HepG2 (cell line): Measurements from ENCODE around the gene CCDC34. TPM values are rescaled to one million over a fixed set of nuclear protein-coding genes. Genes with fewer than 3 reads are reported as not detected.

ENCODE experiments used
- ATAC-seq: fragments of 200-7000 bp; cut with Tn5 transposase; 3 replicates; pipeline ENCODE4 v1.9.1; 2020; ENCODE audit warnings: mild to moderate bottlenecking, moderate library complexity
- BruUV-seq: library from RNA; stranded (reverse); fragments of 400-500 nt; replicated peaks from 2 replicates; lab custom pipeline; 2021; lab: Mats Ljungman, UMichigan
- CTCF ChIA-PET: fragments of 300-600 bp; formaldehyde crosslinking; extraction: SDS; loops from one replicate; lab custom pipeline; 2021; ENCODE audit warnings: low total read pairs, inconsistent platforms, low intra/inter-chr PET ratio; lab: Yijun Ruan, JAX
- POLR2A ChIA-PET: fragments of 350-600 bp; sonication (Branson Sonifier 250); formaldehyde crosslinking; loops from one replicate; lab custom pipeline; 2020; ENCODE audit warnings: antibody characterized with exemption, inconsistent platforms; lab: Yijun Ruan, JAX
- DNase-seq: peaks from one replicate; pipeline ENCODE4 v3.0.0-alpha.2; 2015; ENCODE audit warnings: low spot score
- FAIRE-seq: peaks from 3 replicates; lab custom pipeline; 2011; peaks lifted over from hg19 to GRCh38; lab: Jason Lieb, UNC
- H2AFZ ChIP-seq: one replicate; pipeline ENCODE4 v1.6.1; 2011; ENCODE audit warnings: low read length, inconsistent platforms
- H3K27ac ChIP-seq: fragments of 300-600 bp; 3 replicates; pipeline ENCODE4 v1.8.0; 2011; ENCODE audit warnings: mixed run types, mild to moderate bottlenecking, mixed read lengths, low read length, inconsistent platforms; ENCODE audit not compliant: insufficient read depth; ENCODE audit errors: extremely low read length
- H3K27me3 ChIP-seq, 2 experiments: fragments of 200-600 bp in 1 of 2; 2 replicates in 1 of 2; 3 replicates in 1 of 2; pipeline versions ENCODE4 v1.6.0 to v1.8.0; 2011; ENCODE audit warnings: low read length in 2 of 2, mild to moderate bottlenecking in 2 of 2, moderate library complexity in 2 of 2, inconsistent platforms in 1 of 2; ENCODE audit not compliant: insufficient read depth in 2 of 2, control insufficient read depth in 1 of 2
- H3K36me3 ChIP-seq, 2 experiments: fragments of 200-600 bp in 1 of 2; replicated peaks in 1 of 2; 2 replicates in 1 of 2; 3 replicates in 1 of 2; pipeline versions ENCODE4 v1.5.1 to v1.8.0; 2011; ENCODE audit warnings: low read length in 2 of 2, inconsistent platforms in 1 of 2; ENCODE audit not compliant: insufficient read depth in 2 of 2, control insufficient read depth in 1 of 2
- H3K4me1 ChIP-seq: 2 replicates; pipeline ENCODE4 v1.5.1; 2012; ENCODE audit warnings: low read length, inconsistent platforms; ENCODE audit not compliant: insufficient read depth
- H3K4me2 ChIP-seq: 2 replicates; pipeline ENCODE4 v1.6.0; 2011; ENCODE audit warnings: low read depth, low read length, inconsistent platforms
- H3K4me3 ChIP-seq, 3 experiments: fragments of 200-600 bp in 1 of 3; sonication (generic), shearing (Covaris generic) in 1 of 3; replicated peaks in 1 of 3; 2 replicates each; pipeline ENCODE4 v1.5.1; 2011 to 2016; ENCODE audit warnings: low read length in 3 of 3, inconsistent platforms in 2 of 3, low read depth in 2 of 3, mild to moderate bottlenecking in 2 of 3, control low read depth in 1 of 3, mixed read lengths in 1 of 3; ENCODE audit not compliant: insufficient read depth in 1 of 3
- H3K79me2 ChIP-seq: one replicate; pipeline ENCODE4 v1.6.1; 2011; ENCODE audit warnings: low read length, inconsistent platforms; ENCODE audit not compliant: insufficient read depth
- H3K9ac ChIP-seq: 2 replicates; pipeline ENCODE4 v1.6.0; 2011; ENCODE audit warnings: mild to moderate bottlenecking, low read depth, low read length, inconsistent platforms; ENCODE audit not compliant: insufficient read depth
- H3K9me3 ChIP-seq: 2 replicates; pipeline ENCODE4 v1.5.1; 2012; ENCODE audit warnings: mild to moderate bottlenecking, low read length
- H4K20me1 ChIP-seq: 2 replicates; pipeline ENCODE4 v1.6.0; 2011; ENCODE audit warnings: inconsistent platforms, mild to moderate bottlenecking, low read length, moderate library complexity; ENCODE audit not compliant: insufficient read depth
- GZF1 ChIP-seq: sonication (generic); formaldehyde crosslinking; IDR thresholded peaks from 2 replicates; pipeline ENCODE4 v1.5.1; 2020; ENCODE audit warnings: mild to moderate bottlenecking, missing genetic modification reagents
- ISL2 ChIP-seq: sonication (generic); formaldehyde crosslinking; IDR thresholded peaks from 2 replicates; pipeline ENCODE4 v1.5.0; 2020; ENCODE audit warnings: missing genetic modification reagents
- ZNF629 ChIP-seq: sonication (generic); formaldehyde crosslinking; conservative IDR thresholded peaks from 2 replicates; pipeline ENCODE4 v1.5.0; 2020; ENCODE audit warnings: missing genetic modification reagents
- WGBS: methylation state at CpG from one replicate; pipeline ENCODE4 v1.1.6; 2017; ENCODE audit warnings: low lambda C conversion rate; 5-methylcytosine and 5-hydroxymethylcytosine counted together
- in situ Hi-C: cut with HindIII; loops from 2 replicates; pipeline ENCODE4 v1.10.0; 2017; ENCODE audit warnings: low pct_unique_long_range_greater_than_20kb; ENCODE audit not compliant: extremely low pct_ligation_motif_present
- intact Hi-C: fragments of 100-400 bp; cut with micrococcal nuclease; formaldehyde crosslinking; loops from one replicate; pipeline ENCODE4 v1.10.0; 2022; ENCODE audit not compliant: unreplicated experiment
- polyA plus RNA-seq, 8 experiments: library from polyadenylated mRNA; depleted of rRNA in 3 of 8; stranded (reverse) in 7 of 8; unstranded in 1 of 8; fragments of >200 nt; fragmentation: Illumina TruSeq in 4 of 8; extraction: Trizol in 4 of 8; gene quantifications; 2 replicates each; pipeline versions ENCODE4 v1.2.1 to v1.2.3, GENCODE V29; 2011 to 2016; ENCODE audit warnings: low read depth in 4 of 8, missing spikeins in 1 of 8, mixed read lengths in 1 of 8; ENCODE audit not compliant: insufficient read depth in 1 of 8
- total RNA-seq, 5 experiments: library from RNA; depleted of rRNA; stranded (reverse); fragments of >200 nt; fragmentation: Illumina TruSeq; extraction: Trizol; gene quantifications; 2 replicates each; pipeline ENCODE4 v1.2.3, GENCODE V29; 2016; ENCODE audit warnings: low read depth in 1 of 5
- TF ChIP-seq, protein P1 (sequence below): sonication (generic); formaldehyde crosslinking; conservative IDR thresholded peaks from 2 replicates; pipeline ENCODE4 v1.4.0; 2020; ENCODE audit warnings: missing genetic modification reagents
- TF ChIP-seq, protein P2 (sequence below): sonication (generic); formaldehyde crosslinking; conservative IDR thresholded peaks from 2 replicates; pipeline ENCODE4 v1.8.1; 2023; ENCODE audit warnings: missing genetic modification reagents
- TF ChIP-seq, protein P3 (sequence below): IDR thresholded peaks from 2 replicates; pipeline ENCODE4 v1.4.0; 2020; ENCODE audit warnings: mild to moderate bottlenecking, missing genetic modification reagents
- TF ChIP-seq, protein P4 (sequence below): sonication (generic); formaldehyde crosslinking; IDR thresholded peaks from 2 replicates; pipeline ENCODE4 v1.5.0; 2020; ENCODE audit warnings: mild to moderate bottlenecking, missing genetic modification reagents

CCDC34 gene
- total and polyA plus RNA-seq, 2 of the 13 experiments (the other 11 are each of a cell fraction or from before 2014, with no cell fraction given), result 7.6 to 34.3 TPM

DNA sequence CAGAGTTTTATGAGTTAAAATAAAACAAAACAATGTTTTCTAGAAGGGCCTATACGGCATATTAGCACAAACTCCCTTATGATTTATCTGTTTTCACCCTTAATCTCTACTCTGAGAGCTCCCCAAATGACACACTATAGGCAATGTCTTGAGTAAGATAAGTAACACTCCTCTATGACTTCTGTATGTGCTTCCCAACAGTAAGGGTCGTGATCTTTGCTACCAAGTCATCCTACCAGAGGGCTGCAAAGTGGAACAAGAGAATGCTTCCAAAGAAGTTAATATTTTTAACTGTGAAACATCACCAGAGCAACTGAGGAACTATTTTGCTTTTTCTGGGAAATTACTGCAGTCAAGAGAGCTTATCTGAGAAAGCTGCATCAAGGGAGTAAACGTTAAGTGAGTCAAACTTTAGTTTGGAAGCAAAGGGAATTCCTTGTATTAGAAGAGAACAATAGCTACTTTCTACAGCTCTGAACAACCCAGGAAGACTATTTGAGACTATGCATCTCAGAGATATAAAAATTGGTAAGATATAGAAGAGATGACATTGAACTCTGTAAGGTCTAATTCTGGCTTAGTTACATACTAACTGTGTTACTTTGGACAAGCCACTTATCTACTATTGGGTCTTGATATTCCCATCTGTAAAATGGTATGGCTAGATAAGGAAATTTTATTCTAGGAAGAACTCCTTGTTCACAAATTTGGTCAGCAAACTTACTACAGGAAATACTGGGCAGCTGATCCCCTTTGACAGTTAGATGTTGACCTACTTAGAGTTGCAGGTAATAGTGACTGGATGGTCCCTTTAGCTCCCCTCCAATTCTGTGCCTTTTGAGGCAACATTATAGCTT is 43.7 kb upstream of the CCDC34 start:
- no peak for DNase-seq
- intact Hi-C loops, result no loop called here
- Histone ChIP-seq H3K4me2 (no peak overlapping the region), H3K27ac (no peak overlapping the region)
- TF ChIP-seq, protein P1, sequence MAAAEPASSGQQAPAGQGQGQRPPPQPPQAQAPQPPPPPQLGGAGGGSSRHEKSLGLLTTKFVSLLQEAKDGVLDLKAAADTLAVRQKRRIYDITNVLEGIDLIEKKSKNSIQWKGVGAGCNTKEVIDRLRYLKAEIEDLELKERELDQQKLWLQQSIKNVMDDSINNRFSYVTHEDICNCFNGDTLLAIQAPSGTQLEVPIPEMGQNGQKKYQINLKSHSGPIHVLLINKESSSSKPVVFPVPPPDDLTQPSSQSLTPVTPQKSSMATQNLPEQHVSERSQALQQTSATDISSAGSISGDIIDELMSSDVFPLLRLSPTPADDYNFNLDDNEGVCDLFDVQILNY (CRISPR knock-in tag), result no peak
- peak; percentile 66 for TF ChIP-seq ZNF629 (CRISPR knock-in tag)
- TF ChIP-seq, protein P2, sequence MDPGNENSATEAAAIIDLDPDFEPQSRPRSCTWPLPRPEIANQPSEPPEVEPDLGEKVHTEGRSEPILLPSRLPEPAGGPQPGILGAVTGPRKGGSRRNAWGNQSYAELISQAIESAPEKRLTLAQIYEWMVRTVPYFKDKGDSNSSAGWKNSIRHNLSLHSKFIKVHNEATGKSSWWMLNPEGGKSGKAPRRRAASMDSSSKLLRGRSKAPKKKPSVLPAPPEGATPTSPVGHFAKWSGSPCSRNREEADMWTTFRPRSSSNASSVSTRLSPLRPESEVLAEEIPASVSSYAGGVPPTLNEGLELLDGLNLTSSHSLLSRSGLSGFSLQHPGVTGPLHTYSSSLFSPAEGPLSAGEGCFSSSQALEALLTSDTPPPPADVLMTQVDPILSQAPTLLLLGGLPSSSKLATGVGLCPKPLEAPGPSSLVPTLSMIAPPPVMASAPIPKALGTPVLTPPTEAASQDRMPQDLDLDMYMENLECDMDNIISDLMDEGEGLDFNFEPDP (CRISPR knock-in tag), result no peak
- TF ChIP-seq, all 625 proteins: peak for 1
- Histone ChIP-seq H4K20me1 (no peaks in the 10 kb centered on the region), H3K27me3 (no peaks in the 10 kb centered on the region), H3K9ac (no peak overlapping the region), H3K79me2 (peaks cover 43% of the 10 kb centered on the region), H3K4me3 (no peak overlapping the region), H3K9me3 (no peaks in the 10 kb centered on the region), H3K36me3 (peaks cover 1 to 20% of the 10 kb centered on the region in 2 experiments; a peak in 4 of 5 replicates), H2AFZ (no peak overlapping the region), H3K4me1 (peaks cover 67% of the 10 kb centered on the region)
- BruUV-seq, result no TSS peak
- in situ Hi-C loops, result no loop called here
- ChIA-PET POLR2A (interaction anchor here (0.9 to 1.6 kb wide), 2 partner anchors 10 to 11 kb away, joined by 3 to 5 read pairs; no protein-coding TSS in a partner anchor), CTCF (no interaction called here)
- FAIRE-seq, result no peak
- no peak for ATAC-seq
- 92% methylated on average over 3 of the region's 3 CpGs for WGBS

DNA sequence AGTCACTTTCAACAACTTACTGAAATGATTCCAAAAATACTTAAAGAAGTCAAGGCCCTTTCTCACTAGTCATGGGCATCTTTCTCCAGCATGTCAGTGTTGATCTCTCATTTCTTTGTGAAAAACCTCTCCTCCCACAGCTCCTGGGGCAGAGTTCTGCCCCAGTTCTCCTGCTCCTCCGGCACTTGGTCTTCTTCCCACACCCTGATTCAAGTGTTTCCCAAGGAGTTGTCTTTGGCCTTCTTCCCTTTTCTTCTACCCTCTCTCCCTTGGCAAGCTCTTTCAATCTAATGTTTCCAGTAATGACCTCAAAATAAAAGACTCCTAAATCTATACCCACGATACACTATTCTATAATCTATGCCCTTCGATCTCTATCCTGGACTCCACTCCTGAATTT is 42.1 kb upstream of the CCDC34 start:
- Histone ChIP-seq H3K79me2 (peaks cover 45% of the 10 kb centered on the region), H3K4me2 (no peak overlapping the region), H4K20me1 (no peaks in the 10 kb centered on the region), H3K9me3 (no peaks in the 10 kb centered on the region), H3K4me3 (no peak overlapping the region), H3K4me1 (peaks cover 76% of the 10 kb centered on the region), H3K9ac (no peak overlapping the region), H3K36me3 (peaks cover 1 to 15% of the 10 kb centered on the region in 2 experiments; a peak in 3 of 5 replicates), H3K27ac (peak overlapping the region; percentile 28), H2AFZ (no peak overlapping the region), H3K27me3 (no peaks in the 10 kb centered on the region)
- in situ Hi-C loops (no loop called here), intact Hi-C loops (no loop called here)
- no peak for DNase-seq
- no peak for FAIRE-seq
- no peak for ATAC-seq
- WGBS, result 98% methylated on average over 3 of the region's 3 CpGs
- ChIA-PET CTCF (no interaction called here), POLR2A (no interaction called here)
- BruUV-seq, result no TSS peak
- TF ChIP-seq, protein P3, sequence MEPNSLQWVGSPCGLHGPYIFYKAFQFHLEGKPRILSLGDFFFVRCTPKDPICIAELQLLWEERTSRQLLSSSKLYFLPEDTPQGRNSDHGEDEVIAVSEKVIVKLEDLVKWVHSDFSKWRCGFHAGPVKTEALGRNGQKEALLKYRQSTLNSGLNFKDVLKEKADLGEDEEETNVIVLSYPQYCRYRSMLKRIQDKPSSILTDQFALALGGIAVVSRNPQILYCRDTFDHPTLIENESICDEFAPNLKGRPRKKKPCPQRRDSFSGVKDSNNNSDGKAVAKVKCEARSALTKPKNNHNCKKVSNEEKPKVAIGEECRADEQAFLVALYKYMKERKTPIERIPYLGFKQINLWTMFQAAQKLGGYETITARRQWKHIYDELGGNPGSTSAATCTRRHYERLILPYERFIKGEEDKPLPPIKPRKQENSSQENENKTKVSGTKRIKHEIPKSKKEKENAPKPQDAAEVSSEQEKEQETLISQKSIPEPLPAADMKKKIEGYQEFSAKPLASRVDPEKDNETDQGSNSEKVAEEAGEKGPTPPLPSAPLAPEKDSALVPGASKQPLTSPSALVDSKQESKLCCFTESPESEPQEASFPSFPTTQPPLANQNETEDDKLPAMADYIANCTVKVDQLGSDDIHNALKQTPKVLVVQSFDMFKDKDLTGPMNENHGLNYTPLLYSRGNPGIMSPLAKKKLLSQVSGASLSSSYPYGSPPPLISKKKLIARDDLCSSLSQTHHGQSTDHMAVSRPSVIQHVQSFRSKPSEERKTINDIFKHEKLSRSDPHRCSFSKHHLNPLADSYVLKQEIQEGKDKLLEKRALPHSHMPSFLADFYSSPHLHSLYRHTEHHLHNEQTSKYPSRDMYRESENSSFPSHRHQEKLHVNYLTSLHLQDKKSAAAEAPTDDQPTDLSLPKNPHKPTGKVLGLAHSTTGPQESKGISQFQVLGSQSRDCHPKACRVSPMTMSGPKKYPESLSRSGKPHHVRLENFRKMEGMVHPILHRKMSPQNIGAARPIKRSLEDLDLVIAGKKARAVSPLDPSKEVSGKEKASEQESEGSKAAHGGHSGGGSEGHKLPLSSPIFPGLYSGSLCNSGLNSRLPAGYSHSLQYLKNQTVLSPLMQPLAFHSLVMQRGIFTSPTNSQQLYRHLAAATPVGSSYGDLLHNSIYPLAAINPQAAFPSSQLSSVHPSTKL (CRISPR knock-in tag), result no peak
- no peak for TF ChIP-seq GZF1 (CRISPR knock-in tag)
- no peak for TF ChIP-seq ISL2 (CRISPR knock-in tag)
- TF ChIP-seq, protein P4, sequence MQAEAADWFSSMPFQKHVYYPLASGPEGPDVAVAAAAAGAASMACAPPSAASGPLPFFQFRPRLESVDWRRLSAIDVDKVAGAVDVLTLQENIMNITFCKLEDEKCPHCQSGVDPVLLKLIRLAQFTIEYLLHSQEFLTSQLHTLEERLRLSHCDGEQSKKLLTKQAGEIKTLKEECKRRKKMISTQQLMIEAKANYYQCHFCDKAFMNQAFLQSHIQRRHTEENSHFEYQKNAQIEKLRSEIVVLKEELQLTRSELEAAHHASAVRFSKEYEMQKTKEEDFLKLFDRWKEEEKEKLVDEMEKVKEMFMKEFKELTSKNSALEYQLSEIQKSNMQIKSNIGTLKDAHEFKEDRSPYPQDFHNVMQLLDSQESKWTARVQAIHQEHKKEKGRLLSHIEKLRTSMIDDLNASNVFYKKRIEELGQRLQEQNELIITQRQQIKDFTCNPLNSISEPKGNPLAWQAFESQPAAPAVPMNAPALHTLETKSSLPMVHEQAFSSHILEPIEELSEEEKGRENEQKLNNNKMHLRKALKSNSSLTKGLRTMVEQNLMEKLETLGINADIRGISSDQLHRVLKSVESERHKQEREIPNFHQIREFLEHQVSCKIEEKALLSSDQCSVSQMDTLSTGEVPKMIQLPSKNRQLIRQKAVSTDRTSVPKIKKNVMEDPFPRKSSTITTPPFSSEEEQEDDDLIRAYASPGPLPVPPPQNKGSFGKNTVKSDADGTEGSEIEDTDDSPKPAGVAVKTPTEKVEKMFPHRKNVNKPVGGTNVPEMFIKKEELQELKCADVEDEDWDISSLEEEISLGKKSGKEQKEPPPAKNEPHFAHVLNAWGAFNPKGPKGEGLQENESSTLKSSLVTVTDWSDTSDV (CRISPR knock-in tag), result no peak
